Spinal cord (tissue), 10 donors: Measurements from ENCODE around the gene GRM8. TPM values are rescaled to one million over a fixed set of nuclear protein-coding genes. Genes with fewer than 3 reads are reported as not detected.
A peak's percentile ranks its signal among the peaks of the same experiment; 100 is the strongest.

ENCODE experiments used
- DNase-seq, 6 donors: peaks; one replicate each; pipeline versions ENCODE4 v3.0.0 to v3.0.0-alpha.2; 2013 to 2015; ENCODE audit warnings: low spot score in 6 of 6, low read depth in 4 of 6
- H3K27ac ChIP-seq: one replicate; pipeline ENCODE4 v1.5.1; 2013; ENCODE audit warnings: low read depth, low read length, control low read depth
- H3K27me3 ChIP-seq: one replicate; pipeline ENCODE4 v1.6.1; 2013; ENCODE audit warnings: low read length; ENCODE audit not compliant: control insufficient read depth, insufficient read depth
- H3K36me3 ChIP-seq: one replicate; pipeline ENCODE4 v1.6.1; 2013; ENCODE audit warnings: low read length; ENCODE audit not compliant: control insufficient read depth, insufficient read depth
- H3K4me1 ChIP-seq: one replicate; pipeline ENCODE4 v1.6.1; 2013; ENCODE audit warnings: low read length; ENCODE audit not compliant: control insufficient read depth, insufficient read depth
- H3K4me3 ChIP-seq: one replicate; pipeline ENCODE4 v1.5.1; 2013; ENCODE audit warnings: low read depth, low read length, control low read depth
- H3K9me3 ChIP-seq: one replicate; pipeline ENCODE4 v1.6.1; 2013; ENCODE audit warnings: low read length; ENCODE audit not compliant: control insufficient read depth, insufficient read depth
- WGBS: methylation state at CpG from one replicate; pipeline ENCODE4 v1.1.5; 2013; ENCODE audit warnings: missing lambda C conversion rate; ENCODE audit not compliant: insufficient coverage; 5-methylcytosine and 5-hydroxymethylcytosine counted together
- polyA plus RNA-seq, 2 donors: library from polyadenylated mRNA; unstranded; fragments of 120-200 nt; gene quantifications; one replicate each; pipeline ENCODE4 v1.2.1, GENCODE V29; 2013; ENCODE audit not compliant: insufficient read length in 2 of 2
- total RNA-seq, 2 donors: library from RNA; depleted of rRNA in 1 of 2; stranded (reverse); fragments of 120-200 nt in 1 of 2; fragments of >200 nt in 1 of 2; gene quantifications; one replicate each; pipeline versions ENCODE4 v1.2.3 to v1.2.4, GENCODE V29; 2013 to 2014
- donor health status: healthy.

Gene GRM8
- total and polyA plus RNA-seq, 4 donors, result 15.6 to 26.1 (median 20.7) TPM

DNA sequence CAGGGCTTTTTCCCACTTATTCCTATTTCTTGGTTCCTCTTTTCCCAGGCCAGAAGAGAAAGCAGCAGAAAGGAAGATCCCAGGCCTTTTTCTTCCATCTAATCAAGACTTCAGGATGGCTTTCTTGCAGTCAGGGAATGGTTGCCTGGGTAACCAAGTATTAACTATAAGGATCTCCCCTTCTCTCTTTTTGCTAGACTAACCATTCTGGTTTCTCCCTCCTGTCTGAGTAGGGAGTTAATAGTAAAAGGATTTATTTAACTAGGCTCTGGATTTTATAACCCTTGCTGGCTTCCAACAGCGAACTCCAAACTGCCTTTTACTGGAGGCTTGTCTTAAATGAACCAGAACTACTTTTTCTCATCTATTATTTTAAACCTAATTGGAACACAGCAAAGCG is 90.4 kb downstream of the GRM8 start:
- no CpG with 5 or more reads among the region's 2 CpGs for WGBS
- Histone ChIP-seq H3K36me3 (no peaks in the 10 kb centered on the region), H3K4me1 (no peaks in the 10 kb centered on the region), H3K9me3 (no peaks in the 10 kb centered on the region), H3K27me3 (no peaks in the 10 kb centered on the region), H3K27ac (no peak overlapping the region), H3K4me3 (no peak overlapping the region)
- DNase-seq, result peak in 4 of 6 donors; percentile 10 to 85 (median 24)

DNA sequence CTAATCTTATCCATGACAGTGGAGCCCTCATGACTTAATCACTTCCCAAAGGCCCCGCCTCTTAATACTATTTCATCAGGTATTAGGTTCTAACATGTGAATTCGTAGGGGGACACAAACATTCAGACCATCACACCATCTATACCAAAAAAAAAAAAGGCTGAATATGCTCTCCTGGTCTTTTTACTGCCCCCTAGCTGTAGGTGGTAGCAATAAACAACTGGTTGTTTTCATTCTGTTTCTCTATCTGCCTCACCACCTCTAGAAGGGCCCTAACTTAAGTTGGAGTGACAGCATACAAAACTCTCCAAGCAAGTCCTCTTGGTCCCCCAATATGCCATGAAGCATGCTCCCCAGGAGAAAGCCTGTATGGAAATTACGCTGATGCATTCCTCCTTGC is 94.1 kb downstream of the GRM8 start:
- H3K27me3 ChIP-seq, result no peaks in the 10 kb centered on the region
- no peaks in the 10 kb centered on the region for H3K9me3 ChIP-seq
- no peak overlapping the region for H3K27ac ChIP-seq
- no peaks in the 10 kb centered on the region for H3K4me1 ChIP-seq
- 60% methylated on average over 2 of the region's 3 CpGs for WGBS
- H3K36me3 ChIP-seq, result no peaks in the 10 kb centered on the region
- H3K4me3 ChIP-seq, result no peak overlapping the region
- no peak for DNase-seq

DNA sequence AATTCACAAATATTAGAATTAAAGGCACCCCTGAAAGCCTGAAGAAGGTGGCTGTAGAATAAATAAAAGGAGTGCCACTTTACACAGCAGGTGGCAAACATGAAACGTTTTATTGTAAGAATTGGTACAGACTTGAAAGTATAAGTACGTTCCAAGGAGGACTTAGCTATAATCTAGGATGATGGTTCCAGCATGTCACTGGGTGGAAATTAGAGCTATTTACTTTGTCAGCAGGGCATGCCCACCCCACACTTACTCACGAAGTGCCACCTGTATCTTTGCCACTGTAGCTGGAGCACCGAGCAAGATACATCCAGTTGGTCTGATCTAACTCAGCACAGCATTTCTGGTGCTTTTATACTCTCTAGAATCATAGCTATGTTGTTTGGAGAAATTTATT is 97.8 kb downstream of the GRM8 start:
- no peak for DNase-seq
- WGBS, result 86% methylated on average over 2 of the region's 4 CpGs
- no peaks in the 10 kb centered on the region for H3K9me3 ChIP-seq

DNA sequence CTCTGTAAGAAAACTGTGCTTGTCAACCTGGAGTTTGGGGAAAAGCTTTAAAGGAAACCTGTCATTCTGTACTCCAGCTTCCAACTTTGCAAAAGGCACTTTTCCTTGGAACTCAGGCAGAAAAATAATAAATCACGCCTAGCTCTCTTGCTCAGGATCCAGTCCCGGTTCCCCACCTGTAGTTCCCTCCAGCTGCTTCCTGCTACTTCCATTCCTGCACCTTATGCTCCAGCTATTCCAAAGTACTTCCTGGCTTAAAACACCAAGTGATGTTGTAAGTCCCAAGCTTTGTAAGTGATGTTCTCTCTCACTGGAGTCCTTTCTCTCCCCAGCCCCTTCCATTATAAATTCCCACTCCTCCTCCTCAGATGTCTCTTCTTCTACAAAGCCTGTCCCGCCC is 98.6 kb downstream of the GRM8 start:
- no peak for DNase-seq
- H3K4me1 ChIP-seq, result no peaks in the 10 kb centered on the region

More for the DNA sequence above, 97.8 kb downstream of the GRM8 start:
- Histone ChIP-seq H3K4me1 (no peaks in the 10 kb centered on the region), H3K36me3 (no peaks in the 10 kb centered on the region), H3K27ac (no peak overlapping the region), H3K27me3 (no peaks in the 10 kb centered on the region), H3K4me3 (no peak overlapping the region)

DNA sequence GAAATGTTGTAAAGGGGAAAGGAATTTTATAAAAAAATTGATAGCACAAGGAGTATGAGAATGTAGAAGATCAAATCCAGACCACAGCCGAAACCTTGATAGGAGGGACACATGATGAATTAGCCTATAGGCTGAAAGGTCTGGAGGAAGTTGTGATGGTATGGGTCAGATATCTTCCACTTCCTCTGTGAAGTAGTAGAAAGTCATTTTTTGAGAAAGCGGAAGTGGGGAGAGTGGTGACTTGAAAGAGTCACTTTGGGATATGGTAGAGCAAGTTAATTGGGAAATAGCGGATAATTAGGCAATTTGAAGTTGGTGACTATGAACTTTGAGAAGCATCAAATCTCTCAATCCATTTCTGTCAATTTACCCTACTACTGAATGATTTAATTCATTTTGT is 99.4 kb downstream of the GRM8 start:
- H3K36me3 ChIP-seq, result no peaks in the 10 kb centered on the region
- H3K9me3 ChIP-seq, result no peaks in the 10 kb centered on the region
- H3K27ac ChIP-seq, result no peak overlapping the region
- 100% methylated on average over 1 of the region's 3 CpGs for WGBS
- no peak overlapping the region for H3K4me3 ChIP-seq
- DNase-seq, result no peak
- H3K4me1 ChIP-seq, result no peaks in the 10 kb centered on the region
- H3K27me3 ChIP-seq, result no peaks in the 10 kb centered on the region

More for the DNA sequence above, 98.6 kb downstream of the GRM8 start:
- Histone ChIP-seq H3K27ac (no peak overlapping the region), H3K9me3 (no peaks in the 10 kb centered on the region), H3K27me3 (no peaks in the 10 kb centered on the region), H3K36me3 (no peaks in the 10 kb centered on the region), H3K4me3 (no peak overlapping the region)
- 57% methylated on average over 3 of the region's 3 CpGs for WGBS

DNA sequence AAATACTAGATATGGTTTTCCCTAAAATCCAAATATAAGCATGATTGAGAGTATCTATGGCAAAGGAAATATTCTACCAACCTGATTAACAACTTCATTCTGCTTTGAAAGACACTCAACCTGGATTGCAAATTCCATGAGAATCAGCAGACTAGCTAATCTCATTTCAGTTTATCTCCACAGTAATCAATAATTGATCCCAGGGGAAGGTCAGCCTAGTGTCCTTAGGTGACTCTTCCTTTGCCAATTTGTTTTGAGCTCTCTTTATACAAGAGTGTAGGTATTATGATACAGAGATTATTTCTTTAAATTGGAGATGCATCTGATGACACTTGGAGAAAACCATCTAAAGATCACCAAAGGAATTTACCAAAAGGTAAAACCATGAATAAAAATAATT is 100.3 kb downstream of the GRM8 start:
- no peak for DNase-seq
- Histone ChIP-seq H3K36me3 (no peaks in the 10 kb centered on the region), H3K9me3 (no peaks in the 10 kb centered on the region), H3K27ac (no peak overlapping the region), H3K4me3 (no peak overlapping the region), H3K27me3 (no peaks in the 10 kb centered on the region), H3K4me1 (no peaks in the 10 kb centered on the region)

DNA sequence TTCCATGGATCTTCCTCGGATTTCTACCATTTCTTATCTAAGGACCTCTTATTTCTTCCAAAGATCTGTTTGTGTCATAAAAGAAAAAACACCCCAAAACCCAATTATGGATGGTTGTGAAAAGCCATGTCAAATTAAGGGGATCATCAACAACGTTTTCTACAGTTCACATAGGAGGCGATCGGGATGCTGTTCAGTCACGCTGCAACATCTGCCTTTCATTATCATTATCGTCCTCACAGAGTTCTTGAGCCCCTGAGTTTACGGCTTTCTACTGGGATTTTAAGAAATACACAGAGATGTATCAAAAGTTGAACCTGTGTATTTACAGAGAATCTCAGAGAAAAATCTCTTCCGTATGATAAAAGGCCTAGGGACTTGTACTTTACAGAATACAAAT is 101.4 kb downstream of the GRM8 start:
- no peak overlapping the region for H3K27ac ChIP-seq
- DNase-seq, result no peak
- H3K36me3 ChIP-seq, result no peaks in the 10 kb centered on the region
- 93% methylated on average over 5 of the region's 8 CpGs for WGBS
- H3K9me3 ChIP-seq, result no peaks in the 10 kb centered on the region
- H3K4me1 ChIP-seq, result no peaks in the 10 kb centered on the region
- no peaks in the 10 kb centered on the region for H3K27me3 ChIP-seq
- H3K4me3 ChIP-seq, result no peak overlapping the region

DNA sequence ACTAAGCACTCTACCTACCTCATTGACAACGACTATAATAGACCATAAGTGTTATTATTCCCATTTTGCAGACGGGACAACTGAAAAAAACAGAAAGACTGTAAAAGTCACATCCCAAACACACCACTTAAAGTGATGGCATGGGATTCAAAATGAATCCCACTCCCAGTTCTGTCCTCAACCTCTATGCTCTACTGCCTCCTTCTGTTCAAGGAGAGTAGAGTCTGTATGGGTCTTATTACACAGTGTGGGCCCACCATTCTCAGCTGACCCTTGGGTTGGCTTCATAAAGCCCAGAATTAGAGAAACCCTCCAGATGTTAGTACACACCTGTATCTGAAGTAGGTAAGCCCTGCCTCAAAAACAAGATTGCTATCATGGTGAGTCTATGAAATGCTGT is 102.2 kb downstream of the GRM8 start:
- H3K27me3 ChIP-seq, result no peaks in the 10 kb centered on the region
- 60% methylated on average over 1 of the region's 2 CpGs for WGBS
- no peak overlapping the region for H3K4me3 ChIP-seq
- no peaks in the 10 kb centered on the region for H3K4me1 ChIP-seq
- no peaks in the 10 kb centered on the region for H3K36me3 ChIP-seq
- no peaks in the 10 kb centered on the region for H3K9me3 ChIP-seq
- no peak for DNase-seq
- H3K27ac ChIP-seq, result no peak overlapping the region

DNA sequence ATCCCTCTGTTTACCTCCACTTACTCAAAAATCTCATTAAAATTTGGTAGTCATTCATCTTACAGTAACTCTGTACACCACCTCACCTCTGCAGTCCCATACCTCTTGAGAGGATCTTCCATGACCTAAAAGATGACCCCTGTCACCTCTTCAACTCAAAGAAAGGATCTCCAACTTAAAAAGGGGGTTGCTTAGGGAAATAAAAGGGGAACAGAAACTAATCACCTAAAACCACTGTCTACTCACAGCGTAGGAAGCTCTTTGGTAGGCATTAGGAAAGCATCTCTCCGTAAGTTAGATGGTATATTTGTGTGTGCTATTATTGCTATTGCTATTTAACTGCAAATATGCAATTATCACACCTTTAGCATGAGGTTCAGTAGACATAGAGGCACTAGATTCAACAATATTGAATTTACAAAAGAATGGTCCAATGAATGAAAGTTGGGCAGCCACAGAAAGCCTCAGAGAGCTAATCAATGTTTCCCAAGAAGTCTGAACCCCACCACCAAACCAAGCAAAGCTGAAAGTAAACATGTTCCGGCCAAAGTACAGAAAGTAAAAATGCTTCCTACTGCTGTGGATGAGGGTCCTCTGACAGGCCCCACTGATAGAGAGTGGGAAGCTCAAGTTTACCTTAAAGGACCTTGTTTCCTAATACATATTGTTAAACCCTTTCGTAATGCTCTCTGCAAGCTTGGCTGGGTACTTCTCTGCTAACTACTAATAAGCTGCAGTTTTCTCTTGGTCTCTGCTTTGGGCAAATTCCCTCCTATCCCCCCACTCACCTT is 105.8 kb downstream of the GRM8 start:
- WGBS, result 100% methylated on average over 1 of the region's 4 CpGs
- no peak for DNase-seq
- Histone ChIP-seq H3K27ac (no peak overlapping the region), H3K4me3 (no peak overlapping the region), H3K36me3 (no peaks in the 10 kb centered on the region), H3K9me3 (no peaks in the 10 kb centered on the region), H3K27me3 (no peaks in the 10 kb centered on the region), H3K4me1 (no peaks in the 10 kb centered on the region)

DNA sequence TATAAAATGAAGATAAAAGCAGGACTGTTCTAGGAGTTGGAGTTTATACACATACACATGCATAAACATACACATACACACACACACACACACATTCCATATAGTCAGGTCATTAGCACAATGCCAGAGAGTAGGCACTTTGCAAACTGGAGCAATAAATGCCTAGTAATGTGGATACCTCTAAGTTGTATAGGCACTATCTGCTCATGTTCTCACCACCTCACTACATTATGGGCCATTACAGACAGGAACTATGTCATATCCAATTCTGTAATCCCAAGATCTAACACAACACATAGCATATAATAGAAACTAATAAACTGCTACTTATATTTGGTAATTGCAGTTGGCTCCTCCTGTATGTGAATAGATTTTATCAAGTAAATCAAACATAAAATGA is 115.6 kb downstream of the GRM8 start:
- Histone ChIP-seq H3K4me3 (no peak overlapping the region), H3K9me3 (no peaks in the 10 kb centered on the region), H3K4me1 (no peaks in the 10 kb centered on the region), H3K27me3 (no peaks in the 10 kb centered on the region), H3K36me3 (no peaks in the 10 kb centered on the region), H3K27ac (no peak overlapping the region)
- DNase-seq, result no peak
